HPDE6-E6E7 (cell line): ENCODE results near the gene DEFB112.

Experiments used
- DNase-seq: peaks from one replicate; pipeline ENCODE4 v3.0.0; 2011; ENCODE audit warnings: missing footprints; ENCODE audit errors: extremely low spot score

DEFB112 gene

GRCh38 chr6:49995278-49995677 is 54.5 kb downstream of the DEFB112 start:
- DNase-seq = no peak
